Measurements from ENCODE around the gene VIT.

GRCh38 chr2:36655453-36655852 is 41.1 kb upstream of the VIT start:
- TF ChIP-seq CTCF (IDR thresholded peaks at IDR 0.05; ENCODE audit: low read depth, low read length, missing input control) (no peak), MAX (IDR thresholded peaks at IDR 0.05) (no peak), RXRA (IDR thresholded peaks at IDR 0.05) (peak in 1 of 2 donors; percentile 10), SP1 (IDR thresholded peaks at IDR 0.05) (no peak), NR2F2 (IDR thresholded peaks at IDR 0.05) (no peak), JUND (IDR thresholded peaks at IDR 0.05) (no peak), YY1 (IDR thresholded peaks at IDR 0.05) (no peak), ATF3 (IDR thresholded peaks at IDR 0.05) (no peak), EGR1 (IDR thresholded peaks at IDR 0.05; ENCODE audit: low read depth in 2 of 2) (no peak)

Data from liver (tissue), 3 donors.